Fibroblast of skin of right biceps (primary cell): ENCODE measurements around the gene PRKN.

Source experiments
- DNase-seq: peaks from one replicate; pipeline ENCODE4 v3.0.0-alpha.2; 2013

The PRKN gene

DNA sequence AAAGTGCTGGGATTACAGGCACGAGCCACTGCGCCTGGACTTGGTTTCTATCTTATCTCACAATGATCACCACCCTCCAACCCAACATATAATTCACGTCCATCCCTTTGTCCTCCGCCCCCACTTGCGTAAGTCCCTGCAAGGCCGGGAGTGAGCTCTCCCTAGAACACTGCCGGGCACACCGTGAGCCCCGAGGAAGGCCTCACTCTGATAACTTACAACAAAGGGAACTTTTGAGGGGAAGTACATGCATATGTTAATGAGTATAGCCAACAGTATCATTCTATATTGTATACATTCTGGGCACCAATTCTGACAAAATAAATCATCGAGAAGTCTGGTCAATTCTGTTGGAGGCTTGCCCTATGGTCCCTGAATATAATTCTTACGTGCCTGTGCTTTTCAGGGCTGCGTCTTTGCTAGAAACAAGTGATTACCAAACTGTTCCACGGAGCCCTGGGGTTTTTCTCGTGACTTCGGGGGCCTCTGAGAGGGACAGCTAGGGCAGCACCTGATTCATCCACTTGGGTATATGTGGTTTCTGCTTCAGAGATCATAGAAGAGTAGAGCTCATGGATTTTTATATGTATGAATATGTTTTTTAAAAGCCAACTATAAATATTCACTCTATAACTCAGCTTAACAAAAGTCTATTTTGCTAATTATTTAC, 983.9 kb downstream of the PRKN start:
- DNase-seq, result no peak

DNA sequence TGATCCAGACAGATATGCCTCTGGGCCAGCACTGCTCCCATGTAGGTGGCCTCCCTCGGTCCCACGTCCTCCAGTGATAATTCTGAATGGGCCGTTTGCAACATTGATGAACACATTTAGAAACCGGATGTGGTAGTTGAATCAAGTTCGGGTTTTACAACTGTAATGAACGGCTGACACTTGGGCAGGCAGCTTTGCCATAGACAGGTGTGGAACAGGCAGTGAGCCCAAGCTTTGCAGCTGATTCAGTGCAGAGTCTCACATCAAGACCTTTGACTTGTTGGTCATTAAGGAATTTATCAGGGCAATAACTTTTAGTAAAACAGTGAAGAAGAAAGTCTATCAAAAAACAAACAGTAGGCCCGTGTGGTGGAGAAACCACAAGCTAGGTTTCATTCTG, 987.1 kb downstream of the PRKN start:
- DNase-seq, result no peak

DNA sequence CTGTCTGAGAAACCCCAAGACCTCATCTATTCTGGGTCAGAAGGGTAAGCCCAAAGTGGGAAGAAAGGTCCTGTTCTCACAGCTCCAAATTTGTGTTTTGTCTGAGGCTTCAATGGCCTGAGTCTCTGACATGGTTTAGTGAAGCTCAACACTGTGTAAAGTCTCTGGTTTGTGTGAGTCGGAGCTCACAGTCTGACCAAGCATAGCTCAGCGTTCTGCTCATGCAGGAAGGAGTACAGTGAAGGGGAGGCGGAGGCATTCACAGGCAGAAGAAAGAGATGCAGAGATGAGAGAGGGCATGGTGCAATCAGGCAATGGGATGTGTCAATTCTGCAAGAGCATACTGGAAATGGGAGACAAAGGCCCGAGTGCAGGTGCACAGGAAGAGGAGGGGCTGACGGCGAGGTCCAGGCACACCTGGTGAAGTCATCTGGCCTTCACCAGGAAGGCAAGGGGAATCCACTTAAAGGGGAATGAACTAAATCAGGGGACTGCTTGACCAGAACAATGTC, 990.7 kb downstream of the PRKN start:
- peak; percentile 21 for DNase-seq

DNA sequence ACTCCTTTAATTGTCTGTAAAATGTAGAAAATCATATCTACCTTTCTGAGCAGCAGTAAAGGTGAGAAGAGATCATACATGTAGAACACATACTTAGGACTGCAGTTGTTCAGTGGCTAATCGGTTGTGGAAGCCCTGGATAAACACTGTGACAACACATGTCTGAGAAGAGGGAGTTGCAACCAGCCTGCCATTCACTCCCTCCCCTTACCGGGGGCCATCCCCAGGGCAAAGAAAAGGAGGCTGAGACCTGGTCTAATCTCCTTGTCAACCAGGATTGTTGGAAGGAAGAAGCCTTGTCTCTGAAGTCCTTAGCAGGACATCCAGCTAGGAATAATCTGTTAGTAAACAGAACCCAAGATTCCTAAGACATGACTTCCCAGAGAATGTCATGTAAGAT, 991.2 kb downstream of the PRKN start:
- no peak for DNase-seq

DNA sequence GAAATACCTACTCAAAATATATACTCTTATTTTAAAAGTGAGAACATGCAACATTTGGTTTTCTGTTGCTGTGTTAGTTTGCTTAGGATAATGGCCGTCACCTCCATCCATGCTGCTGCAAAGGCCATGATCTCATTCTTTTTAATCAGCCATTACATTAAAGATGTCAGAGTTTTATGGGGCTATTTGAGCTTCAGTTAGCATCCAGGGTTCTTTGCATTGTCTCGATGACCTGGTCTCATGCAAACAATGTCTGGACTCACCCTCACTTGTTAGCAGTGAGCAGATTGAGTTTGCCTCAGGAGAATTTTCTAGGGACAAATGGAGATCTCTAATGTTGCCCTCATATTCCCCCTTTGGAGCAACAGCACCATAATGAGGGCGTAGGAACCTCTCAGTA, 995.0 kb downstream of the PRKN start:
- no peak for DNase-seq

DNA sequence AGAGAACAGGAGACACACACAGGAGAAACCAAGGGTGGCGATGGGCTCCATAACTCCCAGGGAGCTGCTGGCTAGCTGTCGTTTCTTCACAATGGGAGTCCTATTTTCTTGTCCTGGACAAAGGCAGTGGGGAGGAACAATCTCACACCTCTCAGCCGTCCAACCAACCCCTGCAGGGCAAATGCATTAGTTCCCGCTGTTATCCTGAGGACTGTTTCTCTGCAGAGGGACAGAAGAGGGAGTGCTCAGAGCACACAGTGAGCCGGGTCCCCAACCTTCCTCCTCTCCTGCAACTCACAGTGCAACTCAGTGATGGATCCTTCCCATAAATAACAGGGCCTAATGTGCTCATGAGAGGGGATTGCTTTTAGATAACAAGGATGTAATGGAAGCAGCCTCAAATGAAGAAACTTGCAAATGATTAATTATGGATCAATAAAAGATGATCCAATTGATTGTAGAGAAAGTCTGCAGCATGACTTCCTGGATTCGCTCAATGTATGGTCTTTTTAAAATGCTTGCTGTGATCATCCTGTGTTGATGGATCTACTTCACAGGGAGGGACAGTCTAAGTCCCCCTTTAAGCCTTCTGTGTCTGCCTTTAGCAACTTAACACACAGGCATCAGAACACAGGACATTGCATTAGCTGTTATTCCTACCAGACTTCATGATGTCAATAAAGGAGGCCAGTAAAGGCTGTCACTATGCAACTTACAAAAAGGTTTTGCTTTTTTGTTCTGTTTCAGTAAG, 1000.3 kb downstream of the PRKN start:
- DNase-seq, result no peak

DNA sequence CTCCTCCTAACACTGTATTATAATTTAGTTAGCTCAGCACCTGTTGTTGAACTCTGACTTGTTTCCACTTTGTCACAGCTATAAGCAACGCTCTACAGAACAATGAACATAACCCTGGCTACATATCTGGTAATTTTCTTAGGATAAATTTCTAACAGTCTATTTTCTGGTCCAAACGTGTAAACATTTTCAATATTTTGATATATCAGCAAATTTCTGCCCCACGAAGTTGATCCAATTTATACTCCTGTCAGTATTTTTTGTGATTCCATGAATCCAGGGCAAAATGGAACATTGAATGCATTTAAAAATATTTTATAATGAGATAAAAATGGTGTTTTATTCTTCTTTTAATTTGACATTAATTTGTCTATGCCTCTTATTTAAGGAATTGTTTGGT, 1005.2 kb downstream of the PRKN start:
- no peak for DNase-seq

DNA sequence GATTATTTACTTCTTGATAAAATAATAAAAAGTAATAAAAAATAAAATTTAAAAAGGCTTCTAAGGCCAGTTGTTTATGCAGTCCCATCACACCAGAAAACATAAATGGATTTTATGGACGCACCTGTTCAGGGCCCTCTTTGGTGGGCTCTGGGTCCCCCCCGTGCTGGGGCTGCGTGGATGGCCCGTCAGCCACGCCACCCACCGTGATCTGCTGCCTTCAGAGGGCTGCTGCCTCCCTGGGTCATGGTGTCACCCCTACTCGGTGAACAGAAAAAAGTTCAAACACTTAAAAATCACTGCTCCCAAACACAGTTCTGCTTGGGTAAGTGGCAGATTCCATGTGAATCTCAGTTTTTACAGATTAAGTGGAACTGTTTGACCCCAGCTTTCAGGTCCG, 1006.1 kb downstream of the PRKN start:
- DNase-seq, result no peak

DNA sequence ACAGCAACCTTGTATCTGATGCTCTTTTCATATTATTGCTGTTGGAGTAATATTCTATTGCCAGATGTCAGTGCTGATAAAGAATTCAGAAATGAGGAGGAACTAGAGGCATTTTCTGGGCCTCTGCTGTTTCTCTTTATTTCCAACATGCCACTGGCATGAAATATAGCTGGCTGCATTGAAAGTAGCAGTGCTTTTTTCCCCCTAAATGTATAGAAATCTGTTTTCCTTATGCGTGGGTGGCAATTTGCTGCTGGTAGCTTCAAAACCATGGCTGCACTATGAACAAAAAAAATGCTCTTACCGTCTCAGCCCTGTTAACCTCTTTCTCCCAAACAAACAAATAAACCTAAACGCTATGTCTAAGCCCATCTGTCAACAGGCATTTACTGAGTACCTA, 1011.4 kb downstream of the PRKN start:
- DNase-seq, result no peak

DNA sequence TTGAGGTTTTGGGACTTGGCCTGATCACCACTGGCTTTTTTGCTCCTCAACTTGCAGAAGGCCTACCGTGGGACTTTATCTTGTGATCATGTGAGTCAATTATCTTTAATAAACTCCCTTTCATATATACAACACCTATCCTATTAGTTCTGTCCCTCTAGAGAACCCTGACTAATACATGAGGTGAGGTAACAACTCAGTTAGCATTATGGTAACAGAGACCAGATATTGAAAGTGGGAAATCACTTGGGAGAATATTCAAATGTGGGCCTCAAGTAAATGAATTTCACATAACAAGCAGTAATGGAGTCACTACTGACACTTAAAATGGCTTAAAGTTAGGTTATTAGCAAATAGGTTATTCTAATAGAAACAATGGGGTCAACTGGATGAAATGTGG, 1015.6 kb downstream of the PRKN start:
- no peak for DNase-seq

DNA sequence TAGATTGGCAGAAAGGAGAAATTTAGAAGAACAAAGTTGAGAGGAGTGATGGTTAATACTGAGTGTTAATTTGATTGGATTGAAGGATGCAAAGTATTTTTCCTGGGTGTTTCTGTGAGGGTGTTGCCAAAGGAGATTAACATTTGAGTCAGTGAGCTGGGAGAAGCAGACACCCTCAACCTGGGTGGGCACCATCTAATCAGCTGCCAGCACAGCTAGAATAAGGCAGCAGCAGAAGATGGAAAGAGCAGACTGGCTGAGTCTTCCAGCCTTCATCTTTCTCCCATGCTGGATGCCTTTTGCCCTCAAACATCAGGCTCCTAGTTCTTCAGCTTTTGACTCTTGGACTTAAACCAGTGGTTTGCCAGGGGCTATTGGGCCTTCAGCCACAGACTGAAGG, 1016.1 kb downstream of the PRKN start:
- no peak for DNase-seq

DNA sequence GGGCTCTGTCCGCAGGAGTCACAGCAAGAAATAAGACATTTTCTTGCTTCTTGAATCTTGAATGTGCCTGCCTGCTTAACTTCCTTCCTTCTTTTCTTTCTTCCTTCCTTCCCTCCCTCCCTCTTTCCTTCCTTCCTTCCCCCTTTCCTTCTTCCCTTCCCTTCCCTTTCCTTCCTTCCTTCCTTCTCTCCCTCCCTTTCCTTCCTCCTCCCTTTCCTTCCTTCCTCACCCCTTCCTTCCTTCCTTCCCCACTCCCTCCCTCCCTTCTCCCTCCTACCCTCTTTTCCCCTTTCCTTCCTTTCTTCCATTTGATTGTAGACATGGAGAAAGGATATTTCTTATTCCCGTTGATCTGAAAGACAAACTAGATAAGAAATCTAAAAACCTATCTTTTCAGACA, 1016.9 kb downstream of the PRKN start:
- DNase-seq, result no peak

DNA sequence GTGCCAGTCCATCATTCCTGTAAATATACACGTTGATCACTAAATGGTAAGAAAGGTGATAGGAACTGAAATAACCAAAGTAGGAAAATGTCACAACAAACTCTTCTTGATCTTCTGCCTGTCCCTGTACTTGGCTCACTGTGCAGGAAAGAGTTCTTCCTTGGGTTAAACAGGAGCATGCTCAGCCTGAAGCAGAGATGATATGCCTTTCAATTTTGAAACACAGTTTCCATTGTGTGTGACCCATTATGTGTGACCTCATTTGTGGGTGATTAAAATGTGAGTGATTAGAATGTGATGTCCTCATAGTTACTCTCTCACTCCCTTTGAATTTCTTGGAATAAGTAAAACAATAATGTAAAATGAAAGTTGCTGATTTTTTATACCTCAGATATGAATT, 1026.5 kb downstream of the PRKN start:
- no peak for DNase-seq

DNA sequence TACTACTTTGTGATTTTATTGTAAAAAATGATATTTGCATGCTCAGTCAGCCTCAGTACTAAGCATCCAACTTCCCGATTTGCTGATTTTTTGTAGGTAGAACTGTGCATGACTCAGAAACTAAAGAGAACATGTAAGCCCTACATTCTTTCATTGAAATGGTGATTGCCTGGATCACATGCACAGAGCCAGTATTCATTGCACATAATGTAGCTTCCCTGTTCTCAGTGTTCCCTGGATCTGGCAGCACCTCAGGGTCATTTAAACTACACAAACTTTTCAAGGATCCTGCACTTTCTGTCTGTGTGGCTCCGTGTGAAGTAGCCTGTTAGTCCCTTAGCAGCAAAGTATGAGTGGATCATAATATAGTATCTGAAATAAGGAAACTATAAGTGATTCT, 1030.8 kb downstream of the PRKN start:
- no peak for DNase-seq

DNA sequence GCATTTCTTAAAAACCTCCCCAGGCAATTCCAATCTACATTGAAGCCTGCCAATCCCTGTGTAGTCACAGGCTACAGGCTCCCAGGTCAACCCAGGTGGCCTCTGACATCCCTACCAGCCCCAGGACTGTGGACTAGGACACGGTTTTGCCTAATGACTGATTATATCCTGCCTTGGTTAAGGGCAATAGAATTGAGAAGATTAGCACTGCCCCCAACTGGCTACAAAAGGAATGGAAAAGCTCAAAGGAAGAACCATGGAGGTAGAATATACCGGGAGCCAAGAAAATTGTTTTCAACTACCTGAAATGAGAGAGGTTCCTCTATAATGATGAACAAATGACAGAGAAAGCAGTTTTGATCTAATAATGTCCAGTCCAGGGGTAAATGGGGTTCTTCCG, 1032.6 kb downstream of the PRKN start:
- DNase-seq, result peak; percentile 43

DNA sequence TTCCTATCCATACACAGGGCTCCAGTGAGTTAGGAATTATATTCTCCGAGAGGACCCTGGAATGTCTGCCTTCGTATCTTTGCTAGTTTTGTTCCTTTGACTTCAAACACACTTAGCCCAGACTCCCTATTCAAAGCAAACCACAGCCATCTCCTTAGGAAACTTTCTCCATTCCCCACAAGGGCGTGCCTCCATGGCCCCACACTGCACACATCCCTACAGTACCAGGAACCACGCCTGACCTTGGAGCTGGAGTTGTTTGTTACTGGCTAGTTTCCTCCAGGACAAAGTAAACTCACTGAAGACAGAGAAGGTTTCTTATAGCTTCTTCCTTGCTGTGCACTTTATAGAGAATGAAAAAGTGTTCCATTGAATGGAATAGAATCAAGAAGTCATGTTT, 1040.9 kb downstream of the PRKN start:
- no peak for DNase-seq

DNA sequence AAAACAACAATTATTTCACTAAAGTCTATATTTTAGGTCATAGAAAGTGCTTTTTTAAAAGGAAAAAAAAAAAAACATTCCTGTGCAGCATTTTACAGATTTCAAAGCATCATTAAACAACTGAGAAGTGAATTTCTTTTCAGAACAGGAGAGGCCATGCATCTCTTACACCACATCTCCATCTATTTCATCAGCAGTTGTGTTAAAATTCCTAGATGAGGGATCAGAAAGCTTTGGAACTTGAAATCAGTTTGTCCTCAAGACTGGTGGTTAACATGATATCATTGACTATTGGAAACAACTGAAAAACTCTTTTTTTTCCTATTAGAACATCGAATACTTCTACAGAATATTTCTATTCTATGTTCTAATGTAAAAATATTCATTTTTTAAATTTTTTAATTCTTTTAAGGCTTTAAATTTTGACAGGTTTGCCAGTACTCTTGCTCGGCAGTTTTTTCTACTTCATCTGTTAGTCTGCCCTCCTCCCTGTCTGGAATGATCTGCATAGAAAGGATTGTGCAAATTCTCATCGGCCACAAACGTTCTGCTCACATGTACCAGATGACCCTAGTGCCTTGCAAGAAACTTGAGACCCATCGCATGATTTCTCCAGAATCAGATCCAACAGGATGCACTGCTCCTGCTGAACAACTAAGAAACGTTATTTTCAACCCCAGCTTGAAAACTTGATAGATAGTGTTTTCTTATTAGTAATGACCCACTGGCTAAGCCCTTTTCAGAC, 1042.7 kb downstream of the PRKN start:
- DNase-seq, result peak; percentile 47

DNA sequence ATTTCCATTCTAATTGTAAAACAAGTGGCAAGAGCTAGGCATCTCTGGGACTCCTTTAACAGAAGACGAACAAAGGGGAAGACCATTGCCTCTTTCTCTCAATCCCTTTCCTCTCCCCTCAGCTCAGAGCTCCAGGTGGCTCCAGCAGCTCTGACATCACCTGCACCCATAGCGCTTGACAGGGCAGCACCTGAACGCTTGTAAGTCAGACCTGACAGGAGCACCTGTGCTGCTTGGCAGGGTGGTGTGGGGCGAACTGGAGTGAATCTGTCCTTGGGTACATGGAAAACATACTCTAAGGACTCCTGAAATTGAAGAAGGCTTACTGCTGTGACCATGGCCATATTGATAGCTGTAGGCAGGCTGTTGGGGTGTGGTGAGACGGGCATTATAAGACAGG, 1044.2 kb downstream of the PRKN start:
- no peak for DNase-seq

DNA sequence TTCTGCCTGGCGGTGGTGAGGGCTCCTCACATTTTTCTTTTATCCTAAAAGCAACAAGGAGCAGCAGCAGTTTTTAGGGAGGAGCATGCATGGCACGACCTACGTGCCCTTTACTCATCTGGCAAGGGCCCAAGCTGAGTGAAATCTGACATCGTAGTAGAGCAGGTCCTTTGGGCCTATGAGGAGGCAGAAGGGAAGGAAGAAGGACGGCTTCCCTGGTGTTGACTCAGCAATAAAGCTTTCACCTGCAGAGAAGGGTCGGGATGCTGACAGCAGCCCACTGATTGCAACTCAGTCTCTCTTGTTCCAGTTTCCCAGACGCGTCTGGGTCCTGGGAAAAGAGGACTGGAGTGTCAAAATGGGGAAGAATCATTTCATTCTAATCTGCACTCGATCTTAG, 1044.6 kb downstream of the PRKN start:
- no peak for DNase-seq

DNA sequence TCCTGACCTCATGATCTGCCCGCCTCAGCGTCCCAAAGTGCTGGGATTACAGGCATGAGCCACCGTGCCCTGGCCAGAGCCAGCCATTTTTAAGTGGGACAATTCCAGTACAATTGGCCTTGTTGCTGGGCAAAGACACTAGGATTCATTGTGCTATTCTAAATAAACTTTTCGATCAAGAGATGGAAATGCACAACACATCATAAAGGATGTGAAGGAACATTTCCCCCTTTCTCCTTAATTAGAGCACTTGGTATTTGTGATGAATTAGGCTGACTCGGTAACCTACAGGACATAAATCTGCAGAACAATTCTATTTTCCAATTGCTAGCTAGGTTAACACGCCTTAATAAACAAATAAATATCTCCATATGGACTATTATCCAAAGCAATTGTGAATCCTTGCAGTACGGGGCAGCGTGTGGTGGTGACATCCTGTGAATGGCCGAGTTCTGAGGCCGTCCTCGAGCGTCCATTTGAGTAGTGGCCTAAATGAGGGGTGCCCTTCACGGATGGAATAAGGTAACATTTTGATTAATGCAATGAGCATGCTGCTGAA, 1047.5 kb downstream of the PRKN start:
- DNase-seq, result no peak

DNA sequence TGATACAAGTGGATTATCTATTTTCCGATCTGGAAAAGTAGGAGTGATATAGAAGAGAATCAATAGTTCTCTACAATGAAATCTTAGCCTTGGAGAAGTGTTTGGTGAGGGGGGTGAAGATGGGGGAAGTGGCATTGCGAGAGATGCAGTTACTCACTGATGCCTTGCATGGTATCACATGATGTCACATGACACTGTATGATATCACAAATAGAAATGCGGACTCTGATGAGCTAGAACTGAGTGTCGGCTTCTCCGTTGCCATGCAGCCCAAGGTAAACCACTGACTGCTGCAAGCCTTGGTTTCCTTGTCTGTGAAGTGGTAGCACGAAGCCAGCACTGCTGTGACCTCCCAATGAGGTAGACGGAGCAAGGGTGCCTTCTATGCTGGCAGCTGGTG, 1050.4 kb downstream of the PRKN start:
- no peak for DNase-seq

DNA sequence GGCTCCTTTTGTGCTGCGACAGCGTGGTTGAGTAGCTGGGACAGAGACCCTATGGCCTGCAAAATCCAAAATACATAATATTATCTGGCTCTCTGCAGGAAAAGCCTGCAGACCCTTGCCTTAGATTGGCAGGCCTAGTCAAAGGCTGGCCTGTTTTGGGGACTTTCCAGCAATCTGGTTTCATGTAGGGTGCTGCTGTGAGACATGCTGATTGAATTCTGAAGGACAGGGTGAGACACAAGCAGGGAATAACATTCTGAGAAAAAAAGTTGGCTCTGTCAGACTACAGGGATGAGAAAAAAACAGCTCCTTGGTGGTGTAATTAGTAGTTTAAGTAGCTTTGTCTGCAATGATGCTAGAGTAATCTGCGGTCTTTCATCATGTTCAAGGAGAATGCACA, 1051.0 kb downstream of the PRKN start:
- DNase-seq, result no peak

DNA sequence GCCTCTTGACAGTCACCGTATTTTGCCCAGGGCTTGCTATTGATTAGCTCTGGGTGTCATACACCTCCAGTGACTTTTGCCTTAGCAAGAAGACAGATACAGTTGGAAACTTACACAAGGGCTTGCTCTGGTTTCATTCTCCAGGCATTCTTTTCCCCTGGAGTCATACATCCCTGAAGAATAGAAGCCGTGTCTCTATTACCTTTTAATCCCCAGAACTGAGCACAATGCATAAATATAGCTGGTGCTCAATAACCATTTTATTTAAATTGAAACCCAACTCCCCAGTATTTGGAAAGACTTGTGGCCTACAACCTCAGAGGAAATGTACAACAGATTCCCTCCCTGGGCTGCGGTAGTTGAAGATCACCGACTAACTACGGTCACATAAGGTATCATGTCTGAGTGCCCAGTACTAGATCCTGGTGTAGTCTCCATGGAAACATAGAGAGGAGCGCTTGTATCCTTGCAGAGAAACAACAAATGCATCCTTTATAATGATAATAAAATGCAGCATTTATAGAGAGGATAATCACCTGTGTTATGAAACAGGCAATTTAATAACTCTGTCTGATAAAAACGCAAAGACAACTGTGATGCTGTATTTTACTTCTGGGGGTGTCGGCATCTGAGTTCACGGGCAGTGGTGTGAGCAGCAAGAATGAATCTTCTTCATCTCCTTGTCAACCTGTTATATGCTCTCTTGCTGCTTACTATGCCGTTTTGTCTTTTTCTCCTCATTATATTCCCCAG, 1052.5 kb downstream of the PRKN start:
- no peak for DNase-seq
